CMK (cell line): ENCODE results near the gene THYN1.

Experiments used
- DNase-seq: peaks from one replicate; pipeline ENCODE4 v3.0.0-alpha.2; 2010; ENCODE audit warnings: low read depth

THYN1 gene

DNA sequence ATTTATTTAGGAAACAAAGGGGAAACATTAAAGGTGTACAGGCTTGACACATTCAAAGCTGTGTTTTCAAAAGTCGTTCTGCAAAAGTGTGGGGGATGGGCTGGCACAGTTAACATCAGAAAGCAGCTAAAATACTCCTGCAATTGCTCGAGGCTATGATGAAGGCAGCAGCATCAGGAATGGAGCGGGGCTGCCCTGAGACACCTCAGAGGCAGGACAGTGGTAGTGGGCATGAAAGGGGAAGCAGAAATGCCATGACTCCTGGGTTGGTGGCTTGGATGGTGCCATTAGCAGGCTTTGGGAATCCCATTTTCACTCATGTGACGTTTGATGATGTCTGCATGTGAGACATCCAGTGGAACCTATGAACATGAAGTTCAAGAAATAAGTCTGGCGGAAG lies 30.0 kb downstream of the THYN1 start:
- DNase-seq = no peak

GRCh38 chr11:134216816-134217215 lies 36.3 kb downstream of the THYN1 start:
- DNase-seq = no peak

- no peak for DNase-seq
Measured at GRCh38 chr11:134215836-134216235, 37.3 kb downstream of the THYN1 start.

GRCh38 chr11:134207538-134208239 lies 45.5 kb downstream of the THYN1 start:
- no peak for DNase-seq

DNA sequence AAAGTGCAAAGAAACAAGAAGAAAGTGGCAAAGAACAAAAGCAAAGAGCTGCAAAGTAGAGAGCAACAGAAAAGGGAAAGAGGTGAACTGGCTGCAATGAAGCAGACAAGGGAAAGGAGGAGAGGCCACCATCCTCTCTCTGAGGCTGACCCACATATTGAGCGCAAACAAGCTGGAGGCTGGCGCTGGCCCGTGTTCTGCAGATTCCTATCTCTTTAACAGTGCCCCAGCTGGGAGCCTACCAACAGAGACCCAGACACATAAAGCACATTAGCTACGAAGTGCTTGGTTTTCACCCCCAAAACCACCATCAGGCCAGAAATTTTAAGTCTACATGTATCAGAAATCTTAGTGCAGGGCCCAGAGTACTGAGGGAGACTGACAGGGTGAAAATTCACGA lies 47.0 kb downstream of the THYN1 start:
- no peak for DNase-seq

- DNase-seq = no peak
Measured at GRCh38 chr11:134205729-134206128, 47.4 kb downstream of the THYN1 start.

GRCh38 chr11:134202661-134203060 lies 50.5 kb downstream of the THYN1 start:
- no peak for DNase-seq

GRCh38 chr11:134200688-134201087 lies 52.5 kb downstream of the THYN1 start:
- no peak for DNase-seq

- no peak for DNase-seq
Measured at GRCh38 chr11:134199531-134199930, 53.6 kb downstream of the THYN1 start.
